Mesothelial cell of epicardium (in vitro differentiated cells): ENCODE results near the gene CLIP1. TPM values are rescaled to one million over a fixed set of nuclear protein-coding genes. Genes with fewer than 3 reads are reported as not detected.
"Not testable (repeated sequence)": the region's sequence is repeated elsewhere in the genome, so short reads cannot be mapped to it uniquely, and the experiment has no call there.

Experiments used
- DNase-seq, 2 experiments: peaks; one replicate each; pipeline ENCODE4 v3.0.0; 2021; ENCODE audit warnings: low spot score in 2 of 2; ENCODE audit not compliant: unreplicated experiment in 2 of 2
- H3K27ac Mint-ChIP-seq: 2 replicates; pipeline ENCODE4 v1.8.0; 2021; ENCODE audit warnings: mixed read lengths
- H3K27me3 Mint-ChIP-seq: 2 replicates; pipeline ENCODE4 v1.8.0; 2021; ENCODE audit warnings: low read depth, mixed read lengths
- H3K36me3 Mint-ChIP-seq: 2 replicates; pipeline ENCODE4 v1.8.0; 2021; ENCODE audit warnings: mixed read lengths
- H3K4me1 Mint-ChIP-seq: 2 replicates; pipeline ENCODE4 v1.8.0; 2021; ENCODE audit warnings: mixed read lengths
- H3K4me3 Mint-ChIP-seq: 2 replicates; pipeline ENCODE4 v1.8.0; 2021; ENCODE audit warnings: mild to moderate bottlenecking, moderate library complexity, mixed read lengths
- H3K9me3 Mint-ChIP-seq: 2 replicates; pipeline ENCODE4 v1.8.0; 2021; ENCODE audit warnings: mixed read lengths
- CTCF ChIP-seq: fragments of 200-600 bp; sonication (generic); IDR thresholded peaks from one replicate; pipeline ENCODE4 v1.5.0; 2021; ENCODE audit warnings: antibody characterized with exemption; ENCODE audit not compliant: unreplicated experiment
- total RNA-seq: library from RNA; stranded (reverse); gene quantifications from 3 replicates; pipeline ENCODE4 v1.2.1, GENCODE V29; 2021

Gene CLIP1
- total RNA-seq = 58.9 to 65.2 TPM (median 61.9 TPM) in 3 replicates

DNA sequence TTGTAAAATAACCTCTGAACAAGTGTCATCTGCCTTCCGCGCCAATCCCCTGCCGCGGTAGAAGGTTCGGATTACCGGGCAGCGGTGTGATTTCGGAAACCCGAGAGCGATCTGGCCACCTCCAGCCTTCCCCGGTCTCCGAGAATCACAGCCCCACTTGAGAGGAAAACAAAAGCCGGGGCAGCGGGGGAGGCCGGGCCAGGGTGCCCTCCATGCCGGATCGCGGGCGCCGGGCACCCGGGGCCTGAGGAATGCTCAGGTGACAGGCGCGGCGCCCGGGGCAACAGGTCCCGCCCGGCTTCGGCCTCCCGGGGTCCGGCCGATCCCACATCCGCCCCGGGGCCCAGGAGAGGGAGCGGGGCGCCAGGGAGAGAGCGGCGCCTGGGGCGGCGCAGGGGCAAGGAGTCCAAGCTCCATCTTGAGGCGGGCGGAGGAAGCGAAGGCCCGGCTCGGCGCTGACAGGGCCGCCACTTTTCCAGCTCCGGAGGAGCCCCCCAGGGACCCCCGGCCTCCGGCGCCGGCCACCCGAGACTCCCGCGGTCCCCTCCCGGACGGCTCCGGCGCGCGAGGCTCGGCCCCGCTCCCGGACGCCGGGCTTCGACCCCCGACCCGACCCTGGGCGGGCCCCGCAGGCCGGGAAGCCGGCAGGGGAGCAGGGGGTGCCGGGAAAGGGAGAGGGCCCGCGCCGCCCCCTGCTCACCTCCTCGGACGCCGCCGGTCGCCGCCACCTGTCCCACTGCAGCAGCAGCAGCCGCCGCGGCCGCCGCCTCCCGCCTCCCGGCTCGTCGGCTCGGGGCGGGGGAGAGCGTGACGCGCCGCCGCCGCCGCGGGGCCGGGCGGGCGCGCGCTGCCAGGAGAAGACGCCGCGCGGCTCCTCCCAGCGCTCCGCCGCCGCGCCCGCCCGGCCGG lies at the start of gene CLIP1:
Gene CLIP1 (minus strand): TSS at position 849 of the 909 bp plus-strand sequence. CDS start 42,217 bp downstream, outside the sequence.
- Mint-ChIP-seq H3K36me3 (no peaks in the 10 kb centered on the region), H3K4me1 (peaks cover 29% of the 10 kb centered on the region), H3K9me3 (no peaks in the 10 kb centered on the region), H3K27me3 (no peaks in the 10 kb centered on the region), H3K27ac (peak within 1 kb of the TSS; percentile 99), H3K4me3 (peak within 1 kb of the TSS; percentile 93)
- peak; percentile 16 for TF ChIP-seq CTCF
- DNase-seq = peak; percentile 49 to 75

GRCh38 chr12:122471324-122472226 lies 49.1 kb upstream of the CLIP1 start:
- Mint-ChIP-seq H3K4me3 (peak overlapping the region; percentile 43), H3K27me3 (no peaks in the 10 kb centered on the region), H3K4me1 (peaks cover 12% of the 10 kb centered on the region), H3K9me3 (no peaks in the 10 kb centered on the region), H3K36me3 (peaks cover 22% of the 10 kb centered on the region), H3K27ac (peak overlapping the region; percentile 98)
- DNase-seq = no peak
- peak; percentile 73 for TF ChIP-seq CTCF

DNA sequence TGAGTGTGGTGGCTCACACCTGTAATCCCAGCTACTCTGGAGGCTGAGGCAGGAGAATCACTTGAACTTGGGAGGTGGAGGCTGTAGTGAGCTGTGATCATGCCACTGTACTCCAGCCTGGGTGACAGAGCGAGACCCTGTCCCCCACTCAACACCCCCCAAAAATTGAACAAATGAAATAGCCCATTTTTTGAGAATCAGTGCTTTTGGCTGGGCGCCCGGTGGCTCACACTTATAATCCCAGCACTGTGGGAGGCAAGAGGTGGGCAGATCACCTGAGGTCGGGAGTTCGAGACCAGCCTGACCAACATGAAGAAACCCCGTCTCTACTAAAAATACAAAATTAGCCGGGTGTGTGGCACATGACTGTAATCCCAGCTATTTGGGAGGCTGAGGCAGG lies 48.1 kb upstream of the CLIP1 start:
- H3K4me3 Mint-ChIP-seq, DNase-seq, H3K9me3 Mint-ChIP-seq, H3K27me3 Mint-ChIP-seq: not testable (repeated sequence)
- peaks cover 12% of the 10 kb centered on the region for H3K4me1 Mint-ChIP-seq
- H3K27ac Mint-ChIP-seq = peak overlapping the region; percentile 98
- peaks cover 14% of the 10 kb centered on the region for H3K36me3 Mint-ChIP-seq

GRCh38 chr12:122469856-122470255 lies 47.4 kb upstream of the CLIP1 start:
- not testable (repeated sequence) for H3K36me3 Mint-ChIP-seq, H3K27me3 Mint-ChIP-seq, H3K4me3 Mint-ChIP-seq, H3K9me3 Mint-ChIP-seq, H3K27ac Mint-ChIP-seq, DNase-seq
- peaks cover 12% of the 10 kb centered on the region for H3K4me1 Mint-ChIP-seq

- H3K4me1 Mint-ChIP-seq = peaks cover 17% of the 10 kb centered on the region
- no peaks in the 10 kb centered on the region for H3K36me3 Mint-ChIP-seq
- no peak overlapping the region for H3K4me3 Mint-ChIP-seq
- no peaks in the 10 kb centered on the region for H3K27me3 Mint-ChIP-seq
- no peak for TF ChIP-seq CTCF
- no peak for DNase-seq
- no peak overlapping the region for H3K27ac Mint-ChIP-seq
- H3K9me3 Mint-ChIP-seq = no peaks in the 10 kb centered on the region
Observed at GRCh38 chr12:122467983-122468382, 45.5 kb upstream of the CLIP1 start.

GRCh38 chr12:122464317-122465042 lies 42.0 kb upstream of the CLIP1 start:
- not testable (repeated sequence) for DNase-seq, H3K4me3 Mint-ChIP-seq, H3K4me1 Mint-ChIP-seq, H3K36me3 Mint-ChIP-seq, H3K9me3 Mint-ChIP-seq, H3K27me3 Mint-ChIP-seq
- peak overlapping the region; percentile 83 for H3K27ac Mint-ChIP-seq
